ENCODE data around the gene BACH2. TPM values are rescaled to one million over a fixed set of nuclear protein-coding genes. Genes with fewer than 3 reads are reported as not detected.

Gene BACH2
- total RNA-seq, 4 donors from 2014 or later: 9.3 to 34.5 (median 11.1) TPM

GRCh38 chr6:90298459-90299053, 1.9 kb upstream of the BACH2 start:
- TF ChIP-seq CTCF (IDR thresholded peaks at IDR 0.05) (no peak), POLR2A (IDR thresholded peaks at IDR 0.05) (no peak)
- intact Hi-C loops (cut with DNase I; ENCODE audit: low total_unique reads): no loop called here

GRCh38 chr6:90297867-90298381, 1.3 kb upstream of the BACH2 start:
- 73 to 79% methylated on average over 9 of the region's 9 CpGs for WGBS, 2 donors
- intact Hi-C loops (cut with DNase I; ENCODE audit: low total_unique reads): no loop called here

More at GRCh38 chr6:90298459-90299053, 1.9 kb upstream of the BACH2 start:
- 90% methylated on average over 7 of the region's 7 CpGs for WGBS, 2 donors
- no peak for DNase-seq (ENCODE audit: low spot score in 2 of 2)
- H3K4me3 ChIP-seq (ENCODE audit: low read depth, poor library complexity, severe bottlenecking): no peak overlapping the region

GRCh38 chr6:90297115-90297866, 648 bp upstream of the BACH2 start:
- DNase-seq (ENCODE audit: low spot score in 2 of 2): no peak
- WGBS, 2 donors: 43 to 45% methylated on average over 16 to 19 of the region's 31 CpGs
- intact Hi-C loops (cut with DNase I; ENCODE audit: low total_unique reads): no loop called here
- H3K4me3 ChIP-seq (ENCODE audit: low read depth, poor library complexity, severe bottlenecking): peak overlapping the region; percentile 21
- TF ChIP-seq POLR2A (IDR thresholded peaks at IDR 0.05): no peak
- TF ChIP-seq CTCF (IDR thresholded peaks at IDR 0.05): no peak

More at GRCh38 chr6:90297867-90298381, 1.3 kb upstream of the BACH2 start:
- TF ChIP-seq POLR2A (IDR thresholded peaks at IDR 0.05) (no peak), CTCF (IDR thresholded peaks at IDR 0.05) (no peak)
- no peak for DNase-seq (ENCODE audit: low spot score in 2 of 2)
- no peak overlapping the region for H3K4me3 ChIP-seq (ENCODE audit: low read depth, poor library complexity, severe bottlenecking)

- WGBS, 2 donors: 0% methylated on average over 40 to 57 of the region's 57 CpGs
- H3K4me3 ChIP-seq (ENCODE audit: low read depth, poor library complexity, severe bottlenecking): peak overlapping the region; percentile 82
- intact Hi-C loops (cut with DNase I; ENCODE audit: low total_unique reads): no loop called here
- TF ChIP-seq POLR2A (IDR thresholded peaks at IDR 0.05) (no peak), CTCF (IDR thresholded peaks at IDR 0.05) (no peak)
- peak; percentile 66 to 93 for DNase-seq (ENCODE audit: low spot score in 2 of 2)
These were observed 746 bp downstream of the BACH2 start for GRCh38 chr6:90295854-90296340.

GRCh38 chr6:90294989-90295853, 1.4 kb downstream of the BACH2 start:
- DNase-seq (ENCODE audit: low spot score in 2 of 2): peak; percentile 29 to 87
- intact Hi-C loops (cut with DNase I; ENCODE audit: low total_unique reads): no loop called here
- 0% methylated on average over 63 to 71 of the region's 79 CpGs for WGBS, 2 donors
- peak overlapping the region; percentile 82 for H3K4me3 ChIP-seq (ENCODE audit: low read depth, poor library complexity, severe bottlenecking)
- TF ChIP-seq POLR2A (IDR thresholded peaks at IDR 0.05) (no peak), CTCF (IDR thresholded peaks at IDR 0.05) (no peak)
